HG03439 (cell line): Measurements from ENCODE around the gene HAPLN3.

Experiments
- ATAC-seq: cut with Tn5 transposase; IDR thresholded peaks from one replicate; pipeline ENCODE4 v1.9.1; 2021; ENCODE audit warnings: mild to moderate bottlenecking, moderate library complexity; ENCODE audit not compliant: unreplicated experiment

Gene HAPLN3

DNA sequence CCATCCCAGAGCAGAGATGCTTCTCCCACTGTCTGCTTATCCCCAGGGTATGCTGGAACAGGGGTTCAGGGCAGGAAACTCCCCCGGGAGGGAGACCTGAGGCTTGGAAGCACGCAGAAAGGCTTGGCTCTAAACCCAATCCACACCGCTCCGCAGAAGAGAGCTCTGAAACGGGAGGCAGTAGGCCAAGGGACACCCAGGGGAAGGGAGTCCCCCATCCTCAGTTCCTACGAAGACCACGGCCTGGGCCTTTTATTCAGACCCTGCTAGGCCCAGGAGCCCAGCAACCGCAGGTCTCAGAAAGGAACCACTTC, 1.8 kb upstream of the HAPLN3 start:
- no peak for ATAC-seq

DNA sequence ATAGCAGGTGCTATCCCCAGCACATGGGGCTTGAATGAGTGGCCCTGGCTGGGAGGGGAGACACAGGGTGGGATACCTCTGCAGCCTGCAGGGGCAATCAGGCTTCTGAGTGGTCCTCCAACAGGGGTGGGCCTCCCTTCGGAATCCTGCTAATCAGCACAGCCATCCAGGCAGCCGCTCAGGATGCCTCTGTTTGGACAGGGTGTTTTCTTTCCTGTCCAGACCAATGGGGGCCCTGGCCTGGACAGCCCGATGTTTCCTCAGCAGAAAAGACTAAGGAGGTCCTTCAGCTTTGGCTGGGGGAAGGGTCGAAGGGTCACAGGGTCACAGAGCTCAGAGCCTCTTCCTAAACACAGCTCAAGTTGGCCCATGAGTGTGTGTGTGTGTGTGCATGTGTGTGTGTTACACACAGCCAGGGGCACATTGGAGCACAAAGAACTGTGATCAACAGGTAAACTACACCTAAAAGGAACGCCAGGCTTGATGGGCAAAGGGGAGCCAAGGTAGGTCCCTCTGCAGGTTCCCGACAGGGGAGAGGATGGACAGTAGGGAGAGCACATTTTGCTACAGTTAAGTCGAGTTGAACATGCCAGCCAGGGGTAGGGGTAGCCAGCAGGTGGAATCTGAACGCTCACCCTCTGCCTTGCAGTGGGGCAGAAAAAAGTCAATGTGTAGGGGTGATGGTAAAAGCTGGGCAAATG, 1.1 kb upstream of the HAPLN3 start:
- no peak for ATAC-seq

- ATAC-seq = peak; percentile 59
Observed at GRCh38 chr15:88894348-88894818, 961 bp downstream of the HAPLN3 start.

DNA sequence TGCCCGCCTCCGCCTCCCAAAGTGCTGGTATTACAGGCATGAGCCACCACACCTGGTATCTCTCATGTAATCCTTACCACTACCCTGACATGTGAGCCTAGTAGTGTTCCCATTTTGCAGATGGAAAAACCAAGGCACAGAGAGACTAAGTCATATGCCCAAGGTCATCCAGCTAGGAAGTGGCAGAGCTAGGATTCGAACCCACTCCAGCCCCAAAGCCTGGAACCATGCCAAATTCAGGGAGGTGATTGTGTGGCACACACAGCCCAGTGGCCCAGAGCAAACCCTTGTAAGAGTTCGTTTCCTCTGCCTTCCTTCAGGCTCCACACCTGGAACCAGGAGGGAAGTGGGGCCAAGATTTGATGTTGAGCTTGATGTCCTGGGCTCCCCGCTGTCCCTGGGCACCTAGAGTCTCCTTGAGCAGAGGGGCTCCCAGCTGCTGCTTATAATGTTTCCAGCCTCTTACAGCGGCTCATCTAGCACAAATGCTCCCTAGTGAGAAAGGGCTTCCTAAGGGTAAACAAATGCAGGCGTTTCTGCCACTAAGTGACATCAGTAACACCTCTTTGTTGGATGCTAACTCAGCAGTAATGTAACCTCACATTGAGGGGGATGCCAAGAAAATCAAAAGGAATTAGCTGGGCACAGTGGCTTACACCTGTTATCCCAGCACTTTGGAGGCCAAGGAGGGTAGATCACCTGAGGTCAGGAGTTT, 3.6 kb downstream of the HAPLN3 start:
- ATAC-seq = no peak

- no peak for ATAC-seq
Observed at GRCh38 chr15:88890495-88890894, 4.8 kb downstream of the HAPLN3 start.

- no peak for ATAC-seq
Observed at GRCh38 chr15:88888719-88889118, 6.6 kb downstream of the HAPLN3 start.

- no peak for ATAC-seq
Observed at GRCh38 chr15:88887068-88887580, 8.2 kb downstream of the HAPLN3 start.

DNA sequence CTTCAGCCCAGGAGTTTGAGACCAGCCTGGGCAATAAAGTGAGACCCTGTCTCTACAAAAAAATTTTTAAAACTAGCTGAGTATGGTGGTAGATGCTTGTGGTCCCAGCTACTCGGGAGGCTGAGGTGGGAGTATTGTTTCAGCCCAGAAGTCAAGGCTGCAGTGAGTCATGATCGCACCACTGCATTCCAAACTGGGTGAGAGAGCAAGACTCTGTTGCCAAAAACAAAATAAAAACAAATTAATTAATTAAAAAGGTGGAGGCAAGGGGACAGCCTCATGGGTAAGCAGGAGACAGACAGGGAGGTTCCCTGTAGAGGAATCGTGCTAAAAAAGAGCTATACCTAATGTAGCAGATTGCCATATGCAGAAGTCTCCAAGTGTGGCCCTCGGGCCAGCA, 12.6 kb downstream of the HAPLN3 start:
- ATAC-seq = no peak

DNA sequence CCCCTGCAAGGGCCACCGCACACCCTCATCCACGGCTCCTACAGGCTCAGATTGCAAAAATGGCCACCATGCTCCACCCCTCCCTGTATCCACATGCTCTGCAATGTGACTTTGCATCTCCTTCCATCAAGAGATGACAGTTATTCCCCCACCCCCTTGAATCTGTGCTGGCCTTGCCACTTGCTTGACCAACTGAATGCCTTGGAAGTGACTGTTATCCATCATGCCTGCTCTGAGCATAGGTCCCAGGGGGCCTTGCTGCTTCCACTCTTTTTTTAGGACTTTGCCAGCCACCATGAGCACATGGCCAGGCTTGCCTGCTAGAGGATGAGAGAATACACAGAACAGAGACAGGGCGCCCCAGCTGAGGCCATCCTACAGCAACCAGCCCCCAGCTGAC, 13.6 kb downstream of the HAPLN3 start:
- no peak for ATAC-seq

DNA sequence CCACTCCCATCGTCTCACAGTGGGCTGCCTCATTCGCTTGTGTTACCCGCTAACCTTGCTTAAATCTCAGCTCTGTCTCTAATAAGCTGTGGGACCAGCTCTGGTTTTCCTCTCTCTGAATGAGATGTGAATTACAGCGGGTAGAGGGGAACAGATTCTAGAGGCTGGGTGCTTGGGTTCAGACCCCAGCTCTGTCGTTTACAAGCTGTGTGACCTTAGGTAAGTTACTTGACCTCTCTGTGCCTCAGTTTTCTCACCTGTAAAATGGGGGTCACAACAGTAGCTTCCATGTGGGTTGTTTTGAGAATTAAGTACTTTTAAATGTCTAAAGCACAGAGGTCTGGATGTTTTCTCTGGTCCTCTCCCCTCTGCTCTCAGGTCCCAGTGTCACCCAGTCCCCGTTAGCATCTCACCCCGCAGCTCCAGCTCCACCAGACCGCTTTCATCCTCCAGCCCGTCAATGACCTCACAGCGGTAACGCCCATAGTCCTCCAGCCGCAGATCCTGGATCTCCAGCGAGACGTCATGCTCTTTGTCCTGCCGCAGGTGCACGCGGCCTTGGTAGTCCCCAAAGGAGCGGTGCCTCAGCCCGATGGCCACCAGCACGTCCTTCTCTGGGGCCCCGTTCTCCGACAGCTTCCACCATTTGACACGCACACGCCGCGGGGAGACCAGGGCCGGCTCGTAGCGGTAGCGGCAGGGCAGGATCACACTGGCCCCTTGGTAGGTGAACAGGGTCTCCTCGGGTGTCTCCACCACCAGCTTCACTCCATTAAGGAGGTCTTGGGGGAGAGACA, 14.2 kb downstream of the HAPLN3 start:
- ATAC-seq = no peak

- ATAC-seq = no peak
Observed at GRCh38 chr15:88878720-88879184, 16.6 kb downstream of the HAPLN3 start.

GRCh38 chr15:88877906-88878305, 17.4 kb downstream of the HAPLN3 start:
- no peak for ATAC-seq

GRCh38 chr15:88877415-88877814, 17.9 kb downstream of the HAPLN3 start:
- no peak for ATAC-seq

DNA sequence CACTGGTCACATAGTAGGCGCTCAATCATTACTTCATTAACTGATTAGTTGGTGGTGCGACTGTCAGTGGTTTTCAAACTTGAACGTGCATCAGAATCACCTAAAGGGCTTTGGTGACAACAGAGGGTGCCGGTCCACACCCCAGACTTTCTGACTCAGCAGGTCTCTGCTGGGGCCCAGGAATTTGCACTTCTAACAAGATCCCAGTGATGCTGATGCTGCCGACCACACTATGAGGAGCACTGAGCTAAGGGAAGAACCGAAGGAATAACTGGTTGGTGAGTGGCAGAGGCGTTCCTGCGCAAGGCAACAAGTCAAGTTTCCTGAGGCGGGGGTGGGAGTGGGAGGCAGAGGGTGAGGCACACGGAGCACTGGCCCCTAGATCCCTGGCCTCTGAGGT, 18.8 kb downstream of the HAPLN3 start:
- ATAC-seq = no peak

DNA sequence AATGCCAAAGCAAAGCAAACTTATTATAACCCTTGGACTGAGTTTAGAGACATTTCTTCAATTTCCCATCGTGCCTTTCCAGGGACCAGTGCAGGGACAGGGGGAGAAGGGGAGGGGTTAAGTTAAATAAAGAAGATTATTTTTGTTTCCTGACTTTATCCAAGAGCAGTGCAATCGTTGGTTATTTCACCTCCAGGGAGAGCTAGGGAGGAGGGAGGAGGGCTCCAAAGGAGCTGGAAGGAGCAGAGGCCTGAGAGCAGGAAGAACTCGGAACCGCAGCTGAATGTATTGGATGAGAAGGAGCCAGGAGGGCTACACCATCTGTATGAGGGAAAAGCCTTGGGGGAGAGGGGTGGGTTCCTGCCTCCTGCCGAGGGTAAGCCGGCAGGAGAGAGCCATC, 20.7 kb downstream of the HAPLN3 start:
- ATAC-seq = no peak

- ATAC-seq = no peak
Observed at GRCh38 chr15:88874275-88874674, 21.1 kb downstream of the HAPLN3 start.

GRCh38 chr15:88873786-88874185, 21.6 kb downstream of the HAPLN3 start:
- no peak for ATAC-seq

GRCh38 chr15:88872706-88873105, 22.6 kb downstream of the HAPLN3 start:
- ATAC-seq = no peak

GRCh38 chr15:88872106-88872505, 23.2 kb downstream of the HAPLN3 start:
- ATAC-seq = no peak

- no peak for ATAC-seq
Observed at GRCh38 chr15:88871313-88871712, 24.0 kb downstream of the HAPLN3 start.

- ATAC-seq = no peak
Observed at GRCh38 chr15:88866295-88866881, 29.0 kb downstream of the HAPLN3 start.
